HCT116 (cell line): ENCODE measurements around the gene MTG1. TPM values are rescaled to one million over a fixed set of nuclear protein-coding genes. Genes with fewer than 3 reads are reported as not detected.

Experiments
- ATAC-seq: fragments of 200-7000 bp; cut with Tn5 transposase; 2 replicates; pipeline ENCODE4 v1.9.1; 2020; ENCODE audit warnings: mild to moderate bottlenecking, moderate library complexity
- BruUV-seq: library from RNA; stranded (reverse); fragments of 400-500 nt; replicated peaks from 2 replicates; lab custom pipeline; 2021; lab: Mats Ljungman, UMichigan
- CTCF ChIA-PET: fragments of 300-600 bp; sonication (Branson Sonifier 250); formaldehyde crosslinking; loops from one replicate; lab custom pipeline; 2021; ENCODE audit warnings: antibody characterized with exemption; lab: Charles Lee
- POLR2A ChIA-PET: fragments of 300-600, 350-600 bp; sonication (Branson Sonifier 250); formaldehyde crosslinking; loops from one replicate; lab custom pipeline; 2021; ENCODE audit warnings: antibody characterized with exemption; lab: Charles Lee
- RAD21 ChIA-PET, 2 experiments: fragments of 300-600 bp; sonication (Branson Sonifier 250); formaldehyde crosslinking; loops; one replicate each; lab custom pipeline; 2023; ENCODE audit warnings: low total read pairs in 2 of 2; ENCODE audit not compliant: uncharacterized antibody in 2 of 2, unreplicated experiment in 2 of 2, low non-redundant PET in 1 of 2; lab: Charles Lee
- DNase-seq: peaks from one replicate; pipeline ENCODE4 v3.0.0-alpha.2; 2010; ENCODE audit warnings: low read depth, low spot score
- H2AFZ ChIP-seq: fragments of 200-600 bp; shearing (Covaris generic), sonication (generic); 2 replicates; pipeline ENCODE4 v1.6.1; 2017; ENCODE audit warnings: low read depth, mixed run types, mixed read lengths, antibody characterized with exemption, low read length; ENCODE audit not compliant: poor library complexity, severe bottlenecking
- H3K27ac ChIP-seq: 2 replicates; pipeline ENCODE4 v1.5.1; 2012; ENCODE audit warnings: low read depth, low read length
- H3K27me3 ChIP-seq: fragments of 200-600 bp; sonication (generic); 2 replicates; pipeline ENCODE4 v1.6.1; 2016; ENCODE audit warnings: mixed run types, low read length, mixed read lengths; ENCODE audit not compliant: insufficient read depth
- H3K36me3 ChIP-seq, 2 experiments: fragments of 200-500 bp in 1 of 2; fragments of 200-600 bp in 1 of 2; sonication (Bioruptor generic) in 1 of 2; sonication (generic) in 1 of 2; 2 replicates each; pipeline versions ENCODE4 v1.5.1 to v1.6.1; 2014 to 2016; ENCODE audit warnings: low read length in 2 of 2, inconsistent platforms in 1 of 2, mixed read lengths in 1 of 2, mixed run types in 1 of 2; ENCODE audit not compliant: insufficient read depth in 2 of 2, control insufficient read depth in 1 of 2
- H3K4me1 ChIP-seq, 2 experiments: fragments of 200-600 bp in 1 of 2; sonication (generic) in 1 of 2; 2 replicates each; pipeline versions ENCODE4 v1.5.1 to v1.6.1; 2012 to 2017; ENCODE audit warnings: low read length in 2 of 2, inconsistent platforms in 1 of 2, mild to moderate bottlenecking in 1 of 2, mixed read lengths in 1 of 2, mixed run types in 1 of 2, moderate library complexity in 1 of 2; ENCODE audit not compliant: insufficient read depth in 2 of 2, control insufficient read depth in 1 of 2
- H3K4me2 ChIP-seq: fragments of 200-600 bp; sonication (generic); 2 replicates; pipeline ENCODE4 v1.6.1; 2017; ENCODE audit warnings: mixed run types, low read length, mixed read lengths
- H3K4me3 ChIP-seq, 2 experiments: fragments of 200-600 bp in 1 of 2; sonication (generic) in 1 of 2; replicated peaks in 1 of 2; 2 replicates each; pipeline ENCODE4 v1.5.1; 2011 to 2016; ENCODE audit warnings: low read length in 2 of 2, control low read depth in 1 of 2, low read depth in 1 of 2, mild to moderate bottlenecking in 1 of 2, mixed read lengths in 1 of 2, mixed run types in 1 of 2
- H3K79me2 ChIP-seq: fragments of 200-600 bp; sonication (generic); 2 replicates; pipeline ENCODE4 v1.6.1; 2017; ENCODE audit warnings: mild to moderate bottlenecking, mixed run types, low read length, moderate library complexity, mixed read lengths; ENCODE audit not compliant: insufficient read depth
- H3K9ac ChIP-seq: fragments of 200-600 bp; sonication (generic); 2 replicates; pipeline ENCODE4 v1.6.1; 2016; ENCODE audit warnings: low read length, mixed read lengths
- H3K9me2 ChIP-seq: fragments of 200-600 bp; sonication (generic), shearing (Covaris generic); 2 replicates; pipeline ENCODE4 v1.6.1; 2017; ENCODE audit warnings: mixed run types, mild to moderate bottlenecking, moderate library complexity; ENCODE audit not compliant: insufficient read depth
- H3K9me3 ChIP-seq, 2 experiments: fragments of 200-500 bp in 1 of 2; fragments of 200-600 bp in 1 of 2; sonication (Bioruptor generic) in 1 of 2; sonication (generic) in 1 of 2; 2 replicates each; pipeline ENCODE4 v1.6.1; 2014 to 2017; ENCODE audit warnings: low read length in 2 of 2, mixed read lengths in 2 of 2, inconsistent platforms in 1 of 2, low read depth in 1 of 2, mild to moderate bottlenecking in 1 of 2, mixed run types in 1 of 2, moderate library complexity in 1 of 2; ENCODE audit not compliant: control insufficient read depth in 1 of 2, insufficient read depth in 1 of 2
- H4K20me1 ChIP-seq: fragments of 200-600 bp; sonication (generic), shearing (Covaris generic); 2 replicates; pipeline ENCODE4 v1.6.1; 2017; ENCODE audit warnings: mixed run types, mild to moderate bottlenecking, moderate library complexity; ENCODE audit not compliant: insufficient read depth
- CBX3 ChIP-seq: IDR thresholded peaks from 2 replicates; pipeline ENCODE4 v1.6.1; 2012; ENCODE audit warnings: low read depth
- CEBPB ChIP-seq: IDR thresholded peaks from 2 replicates; pipeline ENCODE4 v1.6.1; 2012; ENCODE audit warnings: low read depth
- EGR1 ChIP-seq: IDR thresholded peaks from 2 replicates; pipeline ENCODE4 v1.6.1; 2012; ENCODE audit warnings: low read depth
- ELF1 ChIP-seq: IDR thresholded peaks from 2 replicates; pipeline ENCODE4 v1.6.1; 2012; ENCODE audit warnings: low read depth, borderline replicate concordance
- EZH2phosphoT487 ChIP-seq: fragments of 200-600 bp; IDR thresholded peaks from 2 replicates; pipeline ENCODE4 v1.6.1; 2018; ENCODE audit warnings: antibody characterized with exemption, borderline replicate concordance
- FOSL1 ChIP-seq: IDR thresholded peaks from 2 replicates; pipeline ENCODE4 v1.6.1; 2012; ENCODE audit warnings: low read depth
- JUND ChIP-seq: IDR thresholded peaks from 2 replicates; pipeline ENCODE4 v1.6.1; 2012
- POLR2A ChIP-seq: IDR thresholded peaks from 2 replicates; pipeline ENCODE4 v1.7.0; 2011; ENCODE audit warnings: borderline replicate concordance; ENCODE audit not compliant: insufficient read depth, insufficient read length; ENCODE audit errors: extremely low read depth
- RAD21 ChIP-seq: IDR thresholded peaks from 2 replicates; pipeline ENCODE4 v1.6.1; 2012; ENCODE audit warnings: low read depth, mild to moderate bottlenecking
- SIN3A ChIP-seq: IDR thresholded peaks from 2 replicates; pipeline ENCODE4 v1.6.1; 2012; ENCODE audit warnings: low read depth
- SP1 ChIP-seq: IDR thresholded peaks from 2 replicates; pipeline ENCODE4 v1.6.1; 2012; ENCODE audit warnings: low read depth
- TCF7L2 ChIP-seq: IDR thresholded peaks from 2 replicates; pipeline ENCODE4 v1.7.0; 2011; ENCODE audit warnings: borderline replicate concordance, inconsistent platforms; ENCODE audit not compliant: insufficient read depth, insufficient read length; ENCODE audit errors: extremely low read depth
- ZFX ChIP-seq: fragments of 450-650 bp; IDR thresholded peaks from 2 replicates; pipeline ENCODE4 v1.6.1; 2017
- ZNF274 ChIP-seq: fragments of 200-500 bp; sonication (Bioruptor generic); IDR thresholded peaks from 2 replicates; pipeline ENCODE4 v1.6.1; 2014; ENCODE audit warnings: mild to moderate bottlenecking, low read depth, low read length, inconsistent platforms
- intact Hi-C: fragments of 100-400 bp; cut with micrococcal nuclease; formaldehyde crosslinking; loops from 2 replicates; pipeline ENCODE4 v1.10.0; 2022
- total RNA-seq: library from RNA; stranded (reverse); gene quantifications from one replicate; pipeline ENCODE4 v1.2.1, GENCODE V29; 2021; ENCODE audit not compliant: unreplicated experiment

Gene MTG1
- total RNA-seq, 1 experiment from 2014 or later = 23.1 TPM

DNA sequence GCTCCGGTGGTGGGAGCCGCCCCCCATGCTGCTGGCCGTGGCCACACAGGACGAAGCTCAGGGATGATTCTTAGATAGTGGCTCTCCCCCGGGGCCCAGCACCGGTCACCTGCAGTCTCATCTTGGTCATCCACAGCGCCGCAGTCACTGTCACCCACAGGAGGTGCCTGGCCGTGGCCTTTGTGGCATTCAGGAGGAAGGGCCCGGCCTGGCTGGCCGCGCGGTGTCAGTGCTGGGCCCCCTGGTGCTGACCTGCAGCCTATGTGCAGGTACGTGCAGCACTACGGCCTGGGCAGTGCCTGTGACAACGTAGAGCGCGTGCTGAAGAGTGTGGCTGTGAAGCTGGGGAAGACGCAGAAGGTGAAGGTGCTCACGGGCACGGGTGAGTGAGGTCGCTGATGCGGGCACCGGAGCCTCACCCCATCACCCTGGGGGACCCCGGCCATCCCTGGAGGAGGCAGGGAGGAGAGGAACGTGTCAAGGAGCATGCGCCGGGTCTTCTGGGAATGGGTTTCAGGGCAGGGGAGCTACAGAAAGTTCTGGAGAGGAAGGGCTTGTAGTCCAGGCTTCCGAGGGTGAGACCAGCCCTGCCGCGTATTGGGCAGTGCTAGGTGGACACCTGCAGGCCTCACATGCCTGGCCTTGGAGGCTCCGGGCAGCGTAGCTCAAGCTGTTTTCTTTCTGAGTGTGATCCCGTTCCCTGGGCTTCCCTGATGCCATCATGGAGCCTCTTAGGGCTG, 25.4 kb downstream of the MTG1 start:
- no peak for DNase-seq
- no peak overlapping the region for H3K4me3 ChIP-seq
- ChIA-PET RAD21 (no interaction called here), POLR2A (no interaction called here), CTCF (no interaction called here)
- no peaks in the 10 kb centered on the region for H3K9me2 ChIP-seq
- no peaks in the 10 kb centered on the region for H3K4me1 ChIP-seq
- BruUV-seq = no TSS peak
- ATAC-seq = no peak
- no peaks in the 10 kb centered on the region for H4K20me1 ChIP-seq
- H3K36me3 ChIP-seq = peaks cover 0 to 3% of the 10 kb centered on the region in 2 experiments; a peak in 1 of 4 replicates
- no peak overlapping the region for H3K4me2 ChIP-seq
- no peak overlapping the region for H3K27ac ChIP-seq
- intact Hi-C loops = no loop called here
- H3K9ac ChIP-seq = no peak overlapping the region
- TF ChIP-seq JUND = no peak
- no peak for TF ChIP-seq SP1
- TF ChIP-seq RAD21 = no peak
- no peak for TF ChIP-seq SIN3A
- no peak for TF ChIP-seq ZNF274
- no peak for TF ChIP-seq EGR1
- no peak for TF ChIP-seq CBX3
- TF ChIP-seq ZFX = no peak
- no peak for TF ChIP-seq CEBPB
- TF ChIP-seq ELF1 = no peak
- no peak for TF ChIP-seq FOSL1
- TF ChIP-seq TCF7L2 = no peak
- no peaks in the 10 kb centered on the region for H3K9me3 ChIP-seq
- H3K79me2 ChIP-seq = no peaks in the 10 kb centered on the region
- H3K27me3 ChIP-seq = no peaks in the 10 kb centered on the region
- no peak overlapping the region for H2AFZ ChIP-seq

DNA sequence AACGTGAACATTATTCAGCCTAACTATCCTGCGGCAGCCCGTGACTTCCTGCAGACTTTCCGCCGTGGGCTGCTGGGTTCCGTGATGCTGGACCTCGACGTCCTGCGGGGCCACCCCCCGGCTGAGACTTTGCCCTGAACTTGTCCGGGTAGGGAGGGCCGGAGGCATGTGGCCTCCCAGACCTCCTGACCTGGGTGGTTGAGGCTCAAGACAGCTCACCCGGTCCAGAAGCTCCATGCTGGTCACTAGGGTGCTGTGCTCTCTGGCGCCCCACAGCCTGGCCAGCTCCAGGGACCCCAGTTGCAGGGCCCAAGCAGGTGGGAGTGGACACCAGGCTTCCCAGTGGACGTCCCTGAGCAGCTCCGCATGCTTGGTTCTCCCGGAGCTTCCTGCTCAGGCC, 26.1 kb downstream of the MTG1 start:
- Histone ChIP-seq H3K9me2 (no peaks in the 10 kb centered on the region), H3K4me3 (no peak overlapping the region), H3K36me3 (peaks cover 0 to 3% of the 10 kb centered on the region in 2 experiments; a peak in 1 of 4 replicates), H3K27me3 (no peaks in the 10 kb centered on the region), H3K4me1 (no peaks in the 10 kb centered on the region), H3K9me3 (no peaks in the 10 kb centered on the region), H4K20me1 (no peaks in the 10 kb centered on the region), H3K4me2 (no peak overlapping the region), H3K27ac (no peak overlapping the region), H3K9ac (no peak overlapping the region), H2AFZ (no peak overlapping the region), H3K79me2 (no peaks in the 10 kb centered on the region)
- DNase-seq = no peak
- intact Hi-C loops = no loop called here
- ChIA-PET POLR2A (no interaction called here), RAD21 (no interaction called here), CTCF (no interaction called here)
- TF ChIP-seq EZH2phosphoT487 (no peak), ZNF274 (no peak), POLR2A (no peak), FOSL1 (no peak), JUND (no peak)
- no TSS peak for BruUV-seq
- no peak for ATAC-seq
